ENCODE data around the gene FMNL2. TPM values are rescaled to one million over a fixed set of nuclear protein-coding genes. Genes with fewer than 3 reads are reported as not detected.

The FMNL2 gene
- total and polyA plus RNA-seq, 2 experiments from 2014 or later = 4.4 to 18.6 TPM

GRCh38 chr2:152523091-152523490 is 188.1 kb downstream of the FMNL2 start:
- DNase-seq = peak; percentile 80
- H3K4me1 ChIP-seq (ENCODE audit: insufficient read depth) = peaks cover 38% of the 10 kb centered on the region
- no peaks in the 10 kb centered on the region for H3K9me3 ChIP-seq (ENCODE audit: low read depth)
- H3K36me3 ChIP-seq (ENCODE audit: low read depth) = no peaks in the 10 kb centered on the region
- in situ Hi-C loops (cut with MboI) = no loop called here
- H3K4me2 ChIP-seq (ENCODE audit: unreplicated experiment) = peak overlapping the region; percentile 40
- H3K79me2 ChIP-seq (ENCODE audit: insufficient read depth) = peaks cover 34% of the 10 kb centered on the region
- H3K4me3 ChIP-seq = peak overlapping the region; percentile 13; the same call in 1 of the 2 replicates
- peak overlapping the region; percentile 27; the same call in 1 of the 2 replicates for H3K27ac ChIP-seq
- TF ChIP-seq EZH2phosphoT487 (IDR thresholded peaks at IDR 0.05; ENCODE audit: insufficient read depth, low read depth) (no peak), EZH2 (IDR thresholded peaks at IDR 0.05; ENCODE audit: insufficient read depth, poor library complexity, severe bottlenecking) (no peak)
- H3K9ac ChIP-seq = no peak overlapping the region
- no peaks in the 10 kb centered on the region for H4K20me1 ChIP-seq (ENCODE audit: insufficient read depth)
- no peaks in the 10 kb centered on the region for H3K9me2 ChIP-seq (ENCODE audit: insufficient read depth)
- no peaks in the 10 kb centered on the region for H3K27me3 ChIP-seq (replicated peaks; ENCODE audit: insufficient read depth)
- H3F3A ChIP-seq (ENCODE audit: insufficient read depth) = peaks cover 40% of the 10 kb centered on the region
- no peak overlapping the region for H2AFZ ChIP-seq

DNA sequence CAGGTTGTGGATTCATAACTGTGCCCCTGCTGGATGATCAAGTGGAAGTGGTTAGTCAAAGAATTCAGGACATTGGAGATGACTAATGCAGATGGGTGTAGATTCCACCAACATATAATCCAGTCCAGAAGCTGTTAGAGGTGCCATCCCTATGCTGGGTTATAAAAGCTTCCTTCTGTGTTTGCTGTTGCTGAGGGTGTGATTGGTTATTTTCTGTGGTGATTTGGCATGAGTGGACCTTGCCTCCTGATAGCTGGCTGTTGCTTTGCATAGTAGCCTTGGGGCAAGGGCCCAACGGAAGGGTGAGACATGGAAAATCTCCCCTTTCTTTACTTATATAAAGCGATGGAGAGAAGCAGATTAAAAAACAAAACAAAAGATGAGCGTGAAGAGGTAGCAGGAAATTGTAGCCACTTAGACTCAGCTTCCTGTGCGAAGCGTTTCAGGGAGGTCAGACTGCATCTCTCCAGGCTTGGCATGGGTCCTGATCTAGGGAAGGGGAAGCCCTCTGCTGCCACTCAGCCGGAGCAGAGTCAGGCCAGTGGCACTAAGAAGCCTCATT is 190.4 kb downstream of the FMNL2 start:
- H3K9me2 ChIP-seq (ENCODE audit: insufficient read depth) = no peaks in the 10 kb centered on the region
- peaks cover 31% of the 10 kb centered on the region for H3K79me2 ChIP-seq (ENCODE audit: insufficient read depth)
- DNase-seq = peak; percentile 85
- H3K4me1 ChIP-seq (ENCODE audit: insufficient read depth) = peaks cover 38% of the 10 kb centered on the region
- H2AFZ ChIP-seq = peak overlapping the region; percentile 58
- H3K9ac ChIP-seq = peak overlapping the region; percentile 36
- H3K4me2 ChIP-seq (ENCODE audit: unreplicated experiment) = peak overlapping the region; percentile 57
- peaks cover 40% of the 10 kb centered on the region for H3F3A ChIP-seq (ENCODE audit: insufficient read depth)
- H3K27ac ChIP-seq = peak overlapping the region; percentile 64
- no peaks in the 10 kb centered on the region for H3K36me3 ChIP-seq (ENCODE audit: low read depth)
- no peaks in the 10 kb centered on the region for H4K20me1 ChIP-seq (ENCODE audit: insufficient read depth)
- in situ Hi-C loops (cut with MboI) = no loop called here
- no peaks in the 10 kb centered on the region for H3K27me3 ChIP-seq (replicated peaks; ENCODE audit: insufficient read depth)
- 0 out of 2 replicates have a peak, but pooled peaks have one; percentile 25 for TF ChIP-seq EZH2phosphoT487 (IDR thresholded peaks at IDR 0.05; ENCODE audit: insufficient read depth, low read depth)
- TF ChIP-seq EZH2 (IDR thresholded peaks at IDR 0.05; ENCODE audit: insufficient read depth, poor library complexity, severe bottlenecking) = no peak
- H3K4me3 ChIP-seq = peak overlapping the region; percentile 42
- 32 to 49% methylated on average over 6 of the region's 6 CpGs for WGBS, 2 experiments (ENCODE audit: low coverage in 1 of 2, low lambda C conversion rate in 2 of 2, missing lambda C conversion rate in 2 of 2)
- no peaks in the 10 kb centered on the region for H3K9me3 ChIP-seq (ENCODE audit: low read depth)

DNA sequence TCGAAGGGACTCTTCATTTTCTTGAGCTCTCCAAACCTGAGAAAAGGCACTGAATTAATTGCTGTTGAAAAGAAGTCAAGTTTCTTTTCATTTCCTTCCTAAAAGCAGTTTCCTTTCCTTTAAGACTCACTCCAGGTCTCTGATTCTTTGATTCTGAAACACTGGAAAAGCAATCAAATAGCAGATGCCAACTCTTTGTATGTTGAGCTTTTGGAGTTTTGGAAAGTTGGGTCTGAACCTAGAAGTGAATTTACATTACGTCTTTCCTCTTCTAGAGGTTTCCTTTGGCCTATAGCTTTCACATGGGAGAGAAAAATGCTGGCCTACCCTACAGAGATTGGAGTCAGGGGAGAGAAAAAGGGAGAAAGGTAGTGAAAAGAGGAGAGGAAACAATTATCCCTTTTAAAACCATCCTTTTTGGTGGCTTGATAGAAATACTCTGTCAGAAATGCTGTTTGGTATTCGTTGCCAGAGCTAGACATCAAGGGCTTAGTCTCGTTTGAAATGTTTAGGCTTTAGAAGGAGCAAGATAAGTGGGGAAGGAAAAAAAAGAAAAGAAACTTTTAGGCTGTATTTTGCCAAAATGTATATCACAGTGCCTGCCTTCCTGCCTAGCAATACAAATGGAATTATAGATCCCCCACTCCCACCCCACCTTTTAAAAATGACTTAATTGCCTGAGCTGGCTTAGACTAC is 194.6 kb downstream of the FMNL2 start:
- H3K4me2 ChIP-seq (ENCODE audit: unreplicated experiment) = no peak overlapping the region
- in situ Hi-C loops (cut with MboI) = no loop called here
- TF ChIP-seq EZH2 (IDR thresholded peaks at IDR 0.05; ENCODE audit: insufficient read depth, poor library complexity, severe bottlenecking) (no peak), EZH2phosphoT487 (IDR thresholded peaks at IDR 0.05; ENCODE audit: insufficient read depth, low read depth) (no peak)
- H3K9me3 ChIP-seq (ENCODE audit: low read depth) = no peaks in the 10 kb centered on the region
- no peak overlapping the region for H2AFZ ChIP-seq
- no peak overlapping the region for H3K4me3 ChIP-seq
- H3K9ac ChIP-seq = no peak overlapping the region
- H3F3A ChIP-seq (ENCODE audit: insufficient read depth) = peaks cover 36% of the 10 kb centered on the region
- no peaks in the 10 kb centered on the region for H3K9me2 ChIP-seq (ENCODE audit: insufficient read depth)
- peaks cover 28% of the 10 kb centered on the region for H3K4me1 ChIP-seq (ENCODE audit: insufficient read depth)
- no peaks in the 10 kb centered on the region for H4K20me1 ChIP-seq (ENCODE audit: insufficient read depth)
- DNase-seq = no peak
- H3K79me2 ChIP-seq (ENCODE audit: insufficient read depth) = peaks cover 50% of the 10 kb centered on the region
- no peaks in the 10 kb centered on the region for H3K36me3 ChIP-seq (ENCODE audit: low read depth)
- no peaks in the 10 kb centered on the region for H3K27me3 ChIP-seq (replicated peaks; ENCODE audit: insufficient read depth)
- 96 to 98% methylated on average over 4 of the region's 4 CpGs for WGBS, 2 experiments (ENCODE audit: low coverage in 1 of 2, low lambda C conversion rate in 2 of 2, missing lambda C conversion rate in 2 of 2)
- no peak overlapping the region for H3K27ac ChIP-seq

DNA sequence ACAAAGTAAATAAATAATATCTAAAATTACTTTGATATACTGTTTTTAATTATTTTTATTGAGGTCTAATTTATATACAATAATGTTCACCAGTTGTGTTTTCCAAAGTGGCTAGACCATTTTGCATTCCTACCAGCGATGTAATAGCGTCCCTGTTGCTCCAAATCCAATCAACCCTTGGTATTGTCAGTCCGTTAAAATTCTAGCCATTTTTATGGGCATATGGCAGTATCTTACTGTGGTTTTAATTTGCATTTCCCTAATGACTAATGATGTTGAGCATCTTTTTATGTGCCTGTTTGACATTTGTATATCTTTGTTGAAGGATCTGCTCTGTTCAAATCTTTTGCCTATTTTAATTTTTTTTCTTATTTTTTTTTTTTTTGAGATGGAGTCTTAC is 197.3 kb downstream of the FMNL2 start:
- Histone ChIP-seq H3K9me2 (ENCODE audit: insufficient read depth) (no peaks in the 10 kb centered on the region), H4K20me1 (ENCODE audit: insufficient read depth) (no peaks in the 10 kb centered on the region), H3K4me1 (ENCODE audit: insufficient read depth) (peaks cover 12% of the 10 kb centered on the region), H3K9me3 (ENCODE audit: low read depth) (no peaks in the 10 kb centered on the region), H3K4me2 (ENCODE audit: unreplicated experiment) (no peak overlapping the region), H3F3A (ENCODE audit: insufficient read depth) (peaks cover 10% of the 10 kb centered on the region), H3K36me3 (ENCODE audit: low read depth) (no peaks in the 10 kb centered on the region), H3K27ac (no peak overlapping the region), H3K4me3 (no peak overlapping the region), H3K9ac (no peak overlapping the region), H3K27me3 (replicated peaks; ENCODE audit: insufficient read depth) (no peaks in the 10 kb centered on the region), H2AFZ (no peak overlapping the region), H3K79me2 (ENCODE audit: insufficient read depth) (peaks cover 67% of the 10 kb centered on the region)
- DNase-seq = no peak
- in situ Hi-C loops (cut with MboI) = no loop called here
- WGBS, 2 experiments (ENCODE audit: low coverage in 1 of 2, low lambda C conversion rate in 2 of 2, missing lambda C conversion rate in 2 of 2) = 97 to 98% methylated on average over 3 of the region's 3 CpGs
- no peak for TF ChIP-seq EZH2phosphoT487 (IDR thresholded peaks at IDR 0.05; ENCODE audit: insufficient read depth, low read depth)
- TF ChIP-seq EZH2 (IDR thresholded peaks at IDR 0.05; ENCODE audit: insufficient read depth, poor library complexity, severe bottlenecking) = no peak
